HepG2 (cell line): ENCODE measurements around the gene ZBTB7C. TPM values are rescaled to one million over a fixed set of nuclear protein-coding genes. Genes with fewer than 3 reads are reported as not detected.

Experiments used
- ATAC-seq: fragments of 200-7000 bp; cut with Tn5 transposase; 3 replicates; pipeline ENCODE4 v1.9.1; 2020; ENCODE audit warnings: mild to moderate bottlenecking, moderate library complexity
- BruUV-seq: library from RNA; stranded (reverse); fragments of 400-500 nt; replicated peaks from 2 replicates; lab custom pipeline; 2021; lab: Mats Ljungman, UMichigan
- CTCF ChIA-PET: fragments of 300-600 bp; formaldehyde crosslinking; extraction: SDS; loops from one replicate; lab custom pipeline; 2021; ENCODE audit warnings: low total read pairs, inconsistent platforms, low intra/inter-chr PET ratio; lab: Yijun Ruan, JAX
- POLR2A ChIA-PET: fragments of 350-600 bp; sonication (Branson Sonifier 250); formaldehyde crosslinking; loops from one replicate; lab custom pipeline; 2020; ENCODE audit warnings: antibody characterized with exemption, inconsistent platforms; lab: Yijun Ruan, JAX
- DNase-seq: peaks from one replicate; pipeline ENCODE4 v3.0.0-alpha.2; 2015; ENCODE audit warnings: low spot score
- FAIRE-seq: peaks from 3 replicates; lab custom pipeline; 2011; peaks lifted over from hg19 to GRCh38; lab: Jason Lieb, UNC
- H2AFZ ChIP-seq: one replicate; pipeline ENCODE4 v1.6.1; 2011; ENCODE audit warnings: low read length, inconsistent platforms
- H3K27ac ChIP-seq: fragments of 300-600 bp; 3 replicates; pipeline ENCODE4 v1.8.0; 2011; ENCODE audit warnings: mixed run types, mild to moderate bottlenecking, mixed read lengths, low read length, inconsistent platforms; ENCODE audit not compliant: insufficient read depth; ENCODE audit errors: extremely low read length
- H3K27me3 ChIP-seq, 2 experiments: fragments of 200-600 bp in 1 of 2; 2 replicates in 1 of 2; 3 replicates in 1 of 2; pipeline versions ENCODE4 v1.6.0 to v1.8.0; 2011; ENCODE audit warnings: low read length in 2 of 2, mild to moderate bottlenecking in 2 of 2, moderate library complexity in 2 of 2, inconsistent platforms in 1 of 2; ENCODE audit not compliant: insufficient read depth in 2 of 2, control insufficient read depth in 1 of 2
- H3K36me3 ChIP-seq, 2 experiments: fragments of 200-600 bp in 1 of 2; replicated peaks in 1 of 2; 2 replicates in 1 of 2; 3 replicates in 1 of 2; pipeline versions ENCODE4 v1.5.1 to v1.8.0; 2011; ENCODE audit warnings: low read length in 2 of 2, inconsistent platforms in 1 of 2; ENCODE audit not compliant: insufficient read depth in 2 of 2, control insufficient read depth in 1 of 2
- H3K4me1 ChIP-seq: 2 replicates; pipeline ENCODE4 v1.5.1; 2012; ENCODE audit warnings: low read length, inconsistent platforms; ENCODE audit not compliant: insufficient read depth
- H3K4me2 ChIP-seq: 2 replicates; pipeline ENCODE4 v1.6.0; 2011; ENCODE audit warnings: low read depth, low read length, inconsistent platforms
- H3K4me3 ChIP-seq, 3 experiments: fragments of 200-600 bp in 1 of 3; sonication (generic), shearing (Covaris generic) in 1 of 3; replicated peaks in 1 of 3; 2 replicates each; pipeline ENCODE4 v1.5.1; 2011 to 2016; ENCODE audit warnings: low read length in 3 of 3, inconsistent platforms in 2 of 3, low read depth in 2 of 3, mild to moderate bottlenecking in 2 of 3, control low read depth in 1 of 3, mixed read lengths in 1 of 3; ENCODE audit not compliant: insufficient read depth in 1 of 3
- H3K79me2 ChIP-seq: one replicate; pipeline ENCODE4 v1.6.1; 2011; ENCODE audit warnings: low read length, inconsistent platforms; ENCODE audit not compliant: insufficient read depth
- H3K9ac ChIP-seq: 2 replicates; pipeline ENCODE4 v1.6.0; 2011; ENCODE audit warnings: mild to moderate bottlenecking, low read depth, low read length, inconsistent platforms; ENCODE audit not compliant: insufficient read depth
- H3K9me3 ChIP-seq: 2 replicates; pipeline ENCODE4 v1.5.1; 2012; ENCODE audit warnings: mild to moderate bottlenecking, low read length
- H4K20me1 ChIP-seq: 2 replicates; pipeline ENCODE4 v1.6.0; 2011; ENCODE audit warnings: inconsistent platforms, mild to moderate bottlenecking, low read length, moderate library complexity; ENCODE audit not compliant: insufficient read depth
- DNMT3B ChIP-seq: conservative IDR thresholded peaks from 2 replicates; pipeline ENCODE4 v1.6.1; 2016; ENCODE audit warnings: missing biosample characterization, control low read depth
- MED1 ChIP-seq: sonication (generic); formaldehyde crosslinking; IDR thresholded peaks from 2 replicates; pipeline ENCODE4 v1.4.0; 2020; ENCODE audit warnings: missing genetic modification reagents
- SKIL ChIP-seq: sonication (generic); formaldehyde crosslinking; IDR thresholded peaks from 2 replicates; pipeline ENCODE4 v1.8.0; 2022; ENCODE audit warnings: missing genetic modification reagents, mild to moderate bottlenecking, moderate library complexity, borderline replicate concordance
- SOX13 ChIP-seq, 3 experiments: fragments of 450-650 bp in 1 of 3; sonication (generic) in 1 of 3; formaldehyde crosslinking in 1 of 3; IDR thresholded peaks in 2 of 3; conservative IDR thresholded peaks in 1 of 3; 2 replicates each; pipeline versions ENCODE4 v1.5.0 to v1.6.1; 2016 to 2020; ENCODE audit warnings: antibody characterized with exemption in 1 of 3, mild to moderate bottlenecking in 1 of 3, missing compliant biosample characterization in 1 of 3, missing genetic modification reagents in 1 of 3, moderate library complexity in 1 of 3
- TBP ChIP-seq: sonication (generic); formaldehyde crosslinking; IDR thresholded peaks from 2 replicates; pipeline ENCODE4 v1.5.0; 2020; ENCODE audit warnings: missing genetic modification reagents
- ZFX ChIP-seq: sonication (generic); formaldehyde crosslinking; IDR thresholded peaks from 2 replicates; pipeline ENCODE4 v1.4.0; 2020; ENCODE audit warnings: mild to moderate bottlenecking, low read depth, missing genetic modification reagents, moderate library complexity
- ZNF225 ChIP-seq: sonication (generic); formaldehyde crosslinking; IDR thresholded peaks from 2 replicates; pipeline ENCODE4 v1.4.0; 2020; ENCODE audit warnings: mild to moderate bottlenecking, missing genetic modification reagents
- ZNF292 ChIP-seq: sonication (generic); formaldehyde crosslinking; IDR thresholded peaks from 2 replicates; pipeline ENCODE4 v1.8.1; 2022; ENCODE audit warnings: mild to moderate bottlenecking, low read depth, missing genetic modification reagents, borderline replicate concordance
- ZNF33B ChIP-seq: sonication (generic); formaldehyde crosslinking; IDR thresholded peaks from 2 replicates; pipeline ENCODE4 v1.5.1; 2020; ENCODE audit warnings: mild to moderate bottlenecking, missing genetic modification reagents
- ZNF572 ChIP-seq: sonication (generic); formaldehyde crosslinking; IDR thresholded peaks from 2 replicates; pipeline ENCODE4 v1.5.1; 2020; ENCODE audit warnings: mild to moderate bottlenecking, missing genetic modification reagents
- ZNF670 ChIP-seq: sonication (generic); formaldehyde crosslinking; IDR thresholded peaks from 2 replicates; pipeline ENCODE4 v1.8.0; 2022; ENCODE audit warnings: mild to moderate bottlenecking, missing genetic modification reagents, borderline replicate concordance
- ZNF672 ChIP-seq: sonication (generic); formaldehyde crosslinking; IDR thresholded peaks from 2 replicates; pipeline ENCODE4 v1.8.1; 2022; ENCODE audit warnings: missing genetic modification reagents
- WGBS: methylation state at CpG from one replicate; pipeline ENCODE4 v1.1.6; 2017; ENCODE audit warnings: low lambda C conversion rate; 5-methylcytosine and 5-hydroxymethylcytosine counted together
- in situ Hi-C: cut with HindIII; loops from 2 replicates; pipeline ENCODE4 v1.10.0; 2017; ENCODE audit warnings: low pct_unique_long_range_greater_than_20kb; ENCODE audit not compliant: extremely low pct_ligation_motif_present
- intact Hi-C: fragments of 100-400 bp; cut with micrococcal nuclease; formaldehyde crosslinking; loops from one replicate; pipeline ENCODE4 v1.10.0; 2022; ENCODE audit not compliant: unreplicated experiment
- polyA plus RNA-seq, 8 experiments: library from polyadenylated mRNA; depleted of rRNA in 3 of 8; stranded (reverse) in 7 of 8; unstranded in 1 of 8; fragments of >200 nt; fragmentation: Illumina TruSeq in 4 of 8; extraction: Trizol in 4 of 8; gene quantifications; 2 replicates each; pipeline versions ENCODE4 v1.2.1 to v1.2.3, GENCODE V29; 2011 to 2016; ENCODE audit warnings: low read depth in 4 of 8, missing spikeins in 1 of 8, mixed read lengths in 1 of 8; ENCODE audit not compliant: insufficient read depth in 1 of 8
- total RNA-seq, 5 experiments: library from RNA; depleted of rRNA; stranded (reverse); fragments of >200 nt; fragmentation: Illumina TruSeq; extraction: Trizol; gene quantifications; 2 replicates each; pipeline ENCODE4 v1.2.3, GENCODE V29; 2016; ENCODE audit warnings: low read depth in 1 of 5
- TF ChIP-seq, protein P1 (sequence below): sonication (generic); formaldehyde crosslinking; IDR thresholded peaks from 2 replicates; pipeline ENCODE4 v1.8.0; 2022; ENCODE audit warnings: missing genetic modification reagents, mild to moderate bottlenecking, borderline replicate concordance

The ZBTB7C gene
- total and polyA plus RNA-seq, 2 of the 13 experiments (the other 11 are each of a cell fraction or from before 2014, with no cell fraction given) = 0.01 to 0.04 TPM

GRCh38 chr18:47992976-47993375, 416.2 kb downstream of the ZBTB7C start (continued):
- TF ChIP-seq, protein P1, sequence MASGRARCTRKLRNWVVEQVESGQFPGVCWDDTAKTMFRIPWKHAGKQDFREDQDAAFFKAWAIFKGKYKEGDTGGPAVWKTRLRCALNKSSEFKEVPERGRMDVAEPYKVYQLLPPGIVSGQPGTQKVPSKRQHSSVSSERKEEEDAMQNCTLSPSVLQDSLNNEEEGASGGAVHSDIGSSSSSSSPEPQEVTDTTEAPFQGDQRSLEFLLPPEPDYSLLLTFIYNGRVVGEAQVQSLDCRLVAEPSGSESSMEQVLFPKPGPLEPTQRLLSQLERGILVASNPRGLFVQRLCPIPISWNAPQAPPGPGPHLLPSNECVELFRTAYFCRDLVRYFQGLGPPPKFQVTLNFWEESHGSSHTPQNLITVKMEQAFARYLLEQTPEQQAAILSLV = no peak
- TF ChIP-seq ZNF33B = no peak
- TF ChIP-seq DNMT3B (CRISPR knock-in tag) = no peak
- TF ChIP-seq SKIL (CRISPR knock-in tag) = no peak
- TF ChIP-seq MED1 = no peak
- no peak for TF ChIP-seq TBP (CRISPR knock-in tag)
- TF ChIP-seq ZFX (CRISPR knock-in tag) = no peak
- no peak for TF ChIP-seq ZNF572 (CRISPR knock-in tag)

DNA sequence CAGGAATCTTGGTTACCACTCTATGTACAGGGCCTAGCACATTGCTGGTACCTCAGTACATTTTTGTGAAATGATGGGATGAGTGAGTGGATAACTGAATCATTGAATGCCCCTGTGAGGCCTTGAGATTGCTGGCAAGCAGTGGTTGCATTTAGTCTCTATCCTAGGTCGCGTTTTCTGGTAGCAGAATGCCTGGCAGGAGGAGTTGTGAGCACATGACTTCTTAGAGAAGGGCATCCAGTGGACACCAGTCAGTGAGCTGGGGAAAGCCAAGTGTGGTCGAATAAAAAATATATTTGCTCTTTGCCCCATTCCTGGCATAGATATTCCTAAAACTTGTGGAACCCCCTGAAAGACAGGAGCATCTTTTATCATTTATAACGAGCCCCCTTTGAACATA, 416.9 kb downstream of the ZBTB7C start:
- no peak overlapping the region for H3K4me2 ChIP-seq
- CTCF ChIA-PET = no interaction called here
- H4K20me1 ChIP-seq = no peaks in the 10 kb centered on the region
- FAIRE-seq = no peak
- intact Hi-C loops (no loop called here), in situ Hi-C loops (no loop called here)
- ATAC-seq = no peak
- H3K27ac ChIP-seq = no peak overlapping the region
- peaks cover 0 to 7% of the 10 kb centered on the region in 2 experiments; a peak in 2 of 5 replicates for H3K27me3 ChIP-seq
- POLR2A ChIA-PET = no interaction called here
- H2AFZ ChIP-seq = no peak overlapping the region
- H3K36me3 ChIP-seq = no peaks in the 10 kb centered on the region
- no peak overlapping the region for H3K4me3 ChIP-seq
- H3K79me2 ChIP-seq = no peaks in the 10 kb centered on the region
- WGBS = 0% methylated on average over 4 of the region's 4 CpGs
- H3K9me3 ChIP-seq = peaks cover 11% of the 10 kb centered on the region
- no peak for DNase-seq
- no TSS peak for BruUV-seq
- no peak for TF ChIP-seq SKIL (CRISPR knock-in tag)
- no peak for TF ChIP-seq ZNF672 (CRISPR knock-in tag)
- no peak for TF ChIP-seq SOX13 (IDR thresholded peaks at IDR 0.05)
- no peak for TF ChIP-seq SOX13 (CRISPR knock-in tag; conservative IDR thresholded peaks at IDR 0.05 in 1 of 2, IDR thresholded peaks at IDR 0.05 in 1 of 2)
- TF ChIP-seq ZNF292 = no peak
- TF ChIP-seq ZNF670 = no peak
- TF ChIP-seq ZNF225 (CRISPR knock-in tag) = no peak
- no peaks in the 10 kb centered on the region for H3K4me1 ChIP-seq
- no peak overlapping the region for H3K9ac ChIP-seq
